Limb (tissue), 2 donors: Measurements from ENCODE around the gene C10orf95.

Source experiments
- DNase-seq, 2 donors: peaks; one replicate each; pipeline ENCODE4 v3.0.0-alpha.2; 2016; ENCODE audit errors: extremely low spot score in 2 of 2

The C10orf95 gene

GRCh38 chr10:102416283-102416682 is 35.1 kb downstream of the C10orf95 start:
- DNase-seq: peak in 1 of 2 donors; percentile 29

- no peak for DNase-seq
These were observed 36.6 kb downstream of the C10orf95 start for GRCh38 chr10:102414749-102415148.

GRCh38 chr10:102413806-102414561 is 37.4 kb downstream of the C10orf95 start:
- DNase-seq: no peak

- DNase-seq: peak in 1 of 2 donors; percentile 47
These were observed 38.2 kb downstream of the C10orf95 start for GRCh38 chr10:102413053-102413705.

- DNase-seq: no peak
These were observed 39.0 kb downstream of the C10orf95 start for GRCh38 chr10:102412293-102412692.

- DNase-seq: peak in 1 of 2 donors; percentile 26
These were observed 39.7 kb downstream of the C10orf95 start for GRCh38 chr10:102411341-102412255.

- DNase-seq: peak; percentile 42 to 89
These were observed 40.8 kb downstream of the C10orf95 start for GRCh38 chr10:102410429-102411073.

- DNase-seq: no peak
These were observed 41.5 kb downstream of the C10orf95 start for GRCh38 chr10:102409604-102410428.

GRCh38 chr10:102408728-102409603 is 42.4 kb downstream of the C10orf95 start:
- DNase-seq: peak; percentile 72 to 85

GRCh38 chr10:102408131-102408727 is 43.1 kb downstream of the C10orf95 start:
- DNase-seq: peak in 1 of 2 donors; percentile 28

GRCh38 chr10:102407425-102408130 is 43.8 kb downstream of the C10orf95 start:
- DNase-seq: no peak

- no peak for DNase-seq
These were observed 44.5 kb downstream of the C10orf95 start for GRCh38 chr10:102406815-102407214.

- DNase-seq: no peak
These were observed 45.7 kb downstream of the C10orf95 start for GRCh38 chr10:102405632-102406031.

- DNase-seq: no peak
These were observed 46.2 kb downstream of the C10orf95 start for GRCh38 chr10:102405108-102405571.

GRCh38 chr10:102404361-102405107 is 46.8 kb downstream of the C10orf95 start:
- no peak for DNase-seq

- peak in 1 of 2 donors; percentile 35 for DNase-seq
These were observed 48.2 kb downstream of the C10orf95 start for GRCh38 chr10:102403115-102403514.

- DNase-seq: no peak
These were observed 48.8 kb downstream of the C10orf95 start for GRCh38 chr10:102402512-102402896.
